ENCODE data around the gene UMOD. TPM values are rescaled to one million over a fixed set of nuclear protein-coding genes. Genes with fewer than 3 reads are reported as not detected.

The UMOD gene
- polyA plus RNA-seq, 1 experiment = not detected

- Histone ChIP-seq H3K4me3 (ENCODE audit: low read depth, low read length) (no peak overlapping the region), H3K27me3 (ENCODE audit: control insufficient read depth, insufficient read depth, low read length) (no peaks in the 10 kb centered on the region), H3K36me3 (ENCODE audit: control insufficient read depth, insufficient read depth, low read length) (no peaks in the 10 kb centered on the region)
- POLR2A ChIA-PET = no interaction called here
- no peak for TF ChIP-seq CTCF (IDR thresholded peaks at IDR 0.05; ENCODE audit: insufficient read depth, low read depth, low read length)
- DNase-seq (ENCODE audit: low read depth) = no peak
- CTCF ChIA-PET = interaction anchor here (1.1 kb wide), 1 partner anchor 21 kb away, joined by 3 read pairs; no protein-coding TSS in a partner anchor
These were observed 11.5 kb upstream of the UMOD start for GRCh38 chr16:20364051-20364450.

- no peaks in the 10 kb centered on the region for H3K27me3 ChIP-seq (ENCODE audit: control insufficient read depth, insufficient read depth, low read length)
- TF ChIP-seq CTCF (IDR thresholded peaks at IDR 0.05; ENCODE audit: insufficient read depth, low read depth, low read length) = no peak
- DNase-seq (ENCODE audit: low read depth) = no peak
- H3K36me3 ChIP-seq (ENCODE audit: control insufficient read depth, insufficient read depth, low read length) = no peaks in the 10 kb centered on the region
- H3K4me3 ChIP-seq (ENCODE audit: low read depth, low read length) = no peak overlapping the region
- ChIA-PET POLR2A (no interaction called here), CTCF (no interaction called here)
These were observed 10.7 kb upstream of the UMOD start for GRCh38 chr16:20363191-20363590.

GRCh38 chr16:20359997-20360396 lies 7.5 kb upstream of the UMOD start:
- ChIA-PET CTCF (interaction anchor here (1.2 kb wide), 1 partner anchor 26 kb away, joined by 3 read pairs; no protein-coding TSS in a partner anchor), POLR2A (no interaction called here)
- Histone ChIP-seq H3K36me3 (ENCODE audit: control insufficient read depth, insufficient read depth, low read length) (no peaks in the 10 kb centered on the region), H3K4me3 (ENCODE audit: low read depth, low read length) (no peak overlapping the region), H3K27me3 (ENCODE audit: control insufficient read depth, insufficient read depth, low read length) (no peaks in the 10 kb centered on the region)
- DNase-seq (ENCODE audit: low read depth) = no peak
- TF ChIP-seq CTCF (IDR thresholded peaks at IDR 0.05; ENCODE audit: insufficient read depth, low read depth, low read length) = no peak

GRCh38 chr16:20355114-20355782 lies 2.7 kb upstream of the UMOD start:
- DNase-seq (ENCODE audit: low read depth) = no peak
- no peak for TF ChIP-seq CTCF (IDR thresholded peaks at IDR 0.05; ENCODE audit: insufficient read depth, low read depth, low read length)
- CTCF ChIA-PET = no interaction called here
- no peaks in the 10 kb centered on the region for H3K27me3 ChIP-seq (ENCODE audit: control insufficient read depth, insufficient read depth, low read length)
- POLR2A ChIA-PET = no interaction called here
- H3K4me3 ChIP-seq (ENCODE audit: low read depth, low read length) = no peak overlapping the region
- no peaks in the 10 kb centered on the region for H3K36me3 ChIP-seq (ENCODE audit: control insufficient read depth, insufficient read depth, low read length)

- ChIA-PET POLR2A (no interaction called here), CTCF (no interaction called here)
- no peak overlapping the region for H3K4me3 ChIP-seq (ENCODE audit: low read depth, low read length)
- DNase-seq (ENCODE audit: low read depth) = no peak
- H3K27me3 ChIP-seq (ENCODE audit: control insufficient read depth, insufficient read depth, low read length) = no peaks in the 10 kb centered on the region
- H3K36me3 ChIP-seq (ENCODE audit: control insufficient read depth, insufficient read depth, low read length) = no peaks in the 10 kb centered on the region
- TF ChIP-seq CTCF (IDR thresholded peaks at IDR 0.05; ENCODE audit: insufficient read depth, low read depth, low read length) = no peak
These were observed 864 bp upstream of the UMOD start for GRCh38 chr16:20353379-20353778.
